Activated B cell treated with CpG ODN at 0.5 μM for 24 hours (primary cell): ENCODE data around the gene TNFAIP3. TPM values are rescaled to one million over a fixed set of nuclear protein-coding genes. Genes with fewer than 3 reads are reported as not detected.

ENCODE experiments used
- ATAC-seq: fragments of 200-7000 bp; cut with Tn5 transposase; one replicate; pipeline ENCODE4 v1.10.0; 2021; ENCODE audit warnings: low read depth, mild to moderate bottlenecking, moderate library complexity
- CTCF ChIA-PET: fragments of 350-600 bp; sonication (Branson Sonifier 250); formaldehyde crosslinking; loops from one replicate; lab custom pipeline; 2021; ENCODE audit warnings: antibody characterized with exemption; lab: Charles Lee
- POLR2A ChIA-PET: fragments of 350-600 bp; sonication (Branson Sonifier 250); formaldehyde crosslinking; loops from one replicate; lab custom pipeline; 2021; ENCODE audit warnings: antibody characterized with exemption; lab: Charles Lee
- DNase-seq: peaks from one replicate; pipeline ENCODE4 v3.0.0; 2022
- H3K27ac Mint-ChIP-seq: one replicate; pipeline ENCODE4 v1.8.0; 2020; ENCODE audit warnings: mixed read lengths
- H3K27me3 Mint-ChIP-seq: one replicate; pipeline ENCODE4 v1.8.0; 2021; ENCODE audit warnings: mixed read lengths
- H3K36me3 Mint-ChIP-seq: one replicate; pipeline ENCODE4 v1.8.0; 2021; ENCODE audit warnings: low read depth, mixed read lengths
- H3K4me1 Mint-ChIP-seq: one replicate; pipeline ENCODE4 v1.8.0; 2021; ENCODE audit warnings: mixed read lengths
- H3K4me3 Mint-ChIP-seq: one replicate; pipeline ENCODE4 v1.8.0; 2020; ENCODE audit warnings: mild to moderate bottlenecking, mixed read lengths
- H3K9me3 Mint-ChIP-seq: one replicate; pipeline ENCODE4 v1.8.0; 2020; ENCODE audit warnings: mixed read lengths
- intact Hi-C: fragments of 100-400 bp; cut with micrococcal nuclease; formaldehyde crosslinking; loops from one replicate; pipeline ENCODE4 v1.15.1; 2024
- total RNA-seq: library from RNA; stranded (reverse); gene quantifications from 2 replicates; pipeline ENCODE4 v1.2.3, GENCODE V29; 2022
- TF ChIP-seq, protein P1 (sequence below): fragments of 200-600 bp; IDR thresholded peaks from one replicate; pipeline ENCODE4 v1.8.0; 2022; ENCODE audit warnings: antibody characterized with exemption, mild to moderate bottlenecking

TNFAIP3 gene
- total RNA-seq, 1 donor from 2014 or later, result 226 TPM

DNA sequence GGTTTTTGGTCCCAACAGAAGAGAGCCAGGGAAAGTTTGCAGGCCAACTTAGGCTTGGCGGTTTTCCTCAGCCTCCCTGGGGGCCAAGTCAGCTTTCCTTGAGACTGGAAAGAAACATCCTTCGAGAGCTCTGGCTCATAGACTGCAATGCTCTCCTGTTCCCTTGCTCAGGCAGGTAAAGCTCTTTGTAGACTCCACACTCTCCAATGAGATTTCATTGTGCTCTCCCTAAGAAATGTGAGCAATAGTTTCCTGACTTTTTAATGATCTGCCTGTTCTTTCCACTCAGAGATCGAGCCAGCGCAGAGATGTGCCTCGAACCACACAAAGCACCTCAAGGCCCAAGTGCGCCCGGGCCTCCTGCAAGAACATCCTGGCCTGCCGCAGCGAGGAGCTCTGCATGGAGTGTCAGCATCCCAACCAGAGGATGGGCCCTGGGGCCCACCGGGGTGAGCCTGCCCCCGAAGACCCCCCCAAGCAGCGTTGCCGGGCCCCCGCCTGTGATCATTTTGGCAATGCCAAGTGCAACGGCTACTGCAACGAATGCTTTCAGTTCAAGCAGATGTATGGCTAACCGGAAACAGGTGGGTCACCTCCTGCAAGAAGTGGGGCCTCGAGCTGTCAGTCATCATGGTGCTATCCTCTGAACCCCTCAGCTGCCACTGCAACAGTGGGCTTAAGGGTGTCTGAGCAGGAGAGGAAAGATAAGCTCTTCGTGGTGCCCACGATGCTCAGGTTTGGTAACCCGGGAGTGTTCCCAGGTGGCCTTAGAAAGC, 13.9 kb downstream of the TNFAIP3 start:
- Mint-ChIP-seq H3K4me3 (no peak overlapping the region), H3K27me3 (no peaks in the 10 kb centered on the region), H3K9me3 (no peaks in the 10 kb centered on the region), H3K36me3 (peaks cover 87% of the 10 kb centered on the region), H3K4me1 (peaks cover 35% of the 10 kb centered on the region), H3K27ac (no peak overlapping the region)
- TF ChIP-seq, protein P1, sequence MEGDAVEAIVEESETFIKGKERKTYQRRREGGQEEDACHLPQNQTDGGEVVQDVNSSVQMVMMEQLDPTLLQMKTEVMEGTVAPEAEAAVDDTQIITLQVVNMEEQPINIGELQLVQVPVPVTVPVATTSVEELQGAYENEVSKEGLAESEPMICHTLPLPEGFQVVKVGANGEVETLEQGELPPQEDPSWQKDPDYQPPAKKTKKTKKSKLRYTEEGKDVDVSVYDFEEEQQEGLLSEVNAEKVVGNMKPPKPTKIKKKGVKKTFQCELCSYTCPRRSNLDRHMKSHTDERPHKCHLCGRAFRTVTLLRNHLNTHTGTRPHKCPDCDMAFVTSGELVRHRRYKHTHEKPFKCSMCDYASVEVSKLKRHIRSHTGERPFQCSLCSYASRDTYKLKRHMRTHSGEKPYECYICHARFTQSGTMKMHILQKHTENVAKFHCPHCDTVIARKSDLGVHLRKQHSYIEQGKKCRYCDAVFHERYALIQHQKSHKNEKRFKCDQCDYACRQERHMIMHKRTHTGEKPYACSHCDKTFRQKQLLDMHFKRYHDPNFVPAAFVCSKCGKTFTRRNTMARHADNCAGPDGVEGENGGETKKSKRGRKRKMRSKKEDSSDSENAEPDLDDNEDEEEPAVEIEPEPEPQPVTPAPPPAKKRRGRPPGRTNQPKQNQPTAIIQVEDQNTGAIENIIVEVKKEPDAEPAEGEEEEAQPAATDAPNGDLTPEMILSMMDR, result no peak
- POLR2A ChIA-PET, result interaction anchor here (0.6 to 2.4 kb wide), 6 partner anchors 7 to 82 kb away, joined by 3 to 16 read pairs (median 6); partner anchors contain the start of gene TNFAIP3
- no peak for DNase-seq
- intact Hi-C loops, result no loop called here
- CTCF ChIA-PET, result interaction anchor here (0.9 to 1.3 kb wide), 2 partner anchors 10 to 58 kb away, joined by 5 read pairs; no protein-coding TSS in a partner anchor
- ATAC-seq, result no peak

DNA sequence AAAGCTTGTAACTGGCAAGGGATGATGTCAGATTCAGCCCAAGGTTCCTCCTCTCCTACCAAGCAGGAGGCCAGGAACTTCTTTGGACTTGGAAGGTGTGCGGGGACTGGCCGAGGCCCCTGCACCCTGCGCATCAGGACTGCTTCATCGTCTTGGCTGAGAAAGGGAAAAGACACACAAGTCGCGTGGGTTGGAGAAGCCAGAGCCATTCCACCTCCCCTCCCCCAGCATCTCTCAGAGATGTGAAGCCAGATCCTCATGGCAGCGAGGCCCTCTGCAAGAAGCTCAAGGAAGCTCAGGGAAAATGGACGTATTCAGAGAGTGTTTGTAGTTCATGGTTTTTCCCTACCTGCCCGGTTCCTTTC, 14.4 kb downstream of the TNFAIP3 start:
- Mint-ChIP-seq H3K36me3 (peaks cover 82% of the 10 kb centered on the region), H3K27ac (no peak overlapping the region), H3K9me3 (peaks cover 2% of the 10 kb centered on the region), H3K4me1 (peaks cover 35% of the 10 kb centered on the region), H3K27me3 (no peaks in the 10 kb centered on the region), H3K4me3 (no peak overlapping the region)
- intact Hi-C loops, result no loop called here
- ChIA-PET CTCF (interaction anchor here (0.9 to 1.3 kb wide), 2 partner anchors 9 to 10 kb away, joined by 3 to 5 read pairs; no protein-coding TSS in a partner anchor), POLR2A (interaction anchor here (1.1 to 2.4 kb wide), 5 partner anchors 8 to 49 kb away, joined by 3 to 16 read pairs (median 5); partner anchors contain the start of gene TNFAIP3)
- ATAC-seq (no peak), DNase-seq (no peak)
- TF ChIP-seq, protein P1, result no peak

DNA sequence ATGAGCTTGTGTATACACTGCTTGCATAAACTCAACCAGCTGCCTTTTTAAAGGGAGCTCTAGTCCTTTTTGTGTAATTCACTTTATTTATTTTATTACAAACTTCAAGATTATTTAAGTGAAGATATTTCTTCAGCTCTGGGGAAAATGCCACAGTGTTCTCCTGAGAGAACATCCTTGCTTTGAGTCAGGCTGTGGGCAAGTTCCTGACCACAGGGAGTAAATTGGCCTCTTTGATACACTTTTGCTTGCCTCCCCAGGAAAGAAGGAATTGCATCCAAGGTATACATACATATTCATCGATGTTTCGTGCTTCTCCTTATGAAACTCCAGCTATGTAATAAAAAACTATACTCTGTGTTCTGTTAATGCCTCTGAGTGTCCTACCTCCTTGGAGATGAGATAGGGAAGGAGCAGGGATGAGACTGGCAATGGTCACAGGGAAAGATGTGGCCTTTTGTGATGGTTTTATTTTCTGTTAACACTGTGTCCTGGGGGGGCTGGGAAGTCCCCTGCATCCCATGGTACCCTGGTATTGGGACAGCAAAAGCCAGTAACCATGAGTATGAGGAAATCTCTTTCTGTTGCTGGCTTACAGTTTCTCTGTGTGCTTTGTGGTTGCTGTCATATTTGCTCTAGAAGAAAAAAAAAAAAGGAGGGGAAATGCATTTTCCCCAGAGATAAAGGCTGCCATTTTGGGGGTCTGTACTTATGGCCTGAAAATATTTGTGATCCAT, 15.3 kb downstream of the TNFAIP3 start:
- peak overlapping the region; percentile 53 for H3K27ac Mint-ChIP-seq
- intact Hi-C loops, result loop anchor here (2.0 kb wide), 1 partner anchor 16 kb away; no protein-coding TSS in a partner anchor
- ATAC-seq, result no peak
- CTCF ChIA-PET, result interaction anchor here (0.9 to 1.3 kb wide), 2 partner anchors 9 to 11 kb away, joined by 3 to 5 read pairs; no protein-coding TSS in a partner anchor
- POLR2A ChIA-PET, result interaction anchor here (0.8 to 2.4 kb wide), 6 partner anchors 9 to 48 kb away, joined by 3 to 16 read pairs (median 5); partner anchors contain the start of gene TNFAIP3
- peaks cover 82% of the 10 kb centered on the region for H3K36me3 Mint-ChIP-seq
- H3K4me1 Mint-ChIP-seq, result peaks cover 35% of the 10 kb centered on the region
- no peak overlapping the region for H3K4me3 Mint-ChIP-seq
- peaks cover 2% of the 10 kb centered on the region for H3K9me3 Mint-ChIP-seq
- TF ChIP-seq, protein P1, result no peak
- DNase-seq, result no peak
- H3K27me3 Mint-ChIP-seq, result no peaks in the 10 kb centered on the region

DNA sequence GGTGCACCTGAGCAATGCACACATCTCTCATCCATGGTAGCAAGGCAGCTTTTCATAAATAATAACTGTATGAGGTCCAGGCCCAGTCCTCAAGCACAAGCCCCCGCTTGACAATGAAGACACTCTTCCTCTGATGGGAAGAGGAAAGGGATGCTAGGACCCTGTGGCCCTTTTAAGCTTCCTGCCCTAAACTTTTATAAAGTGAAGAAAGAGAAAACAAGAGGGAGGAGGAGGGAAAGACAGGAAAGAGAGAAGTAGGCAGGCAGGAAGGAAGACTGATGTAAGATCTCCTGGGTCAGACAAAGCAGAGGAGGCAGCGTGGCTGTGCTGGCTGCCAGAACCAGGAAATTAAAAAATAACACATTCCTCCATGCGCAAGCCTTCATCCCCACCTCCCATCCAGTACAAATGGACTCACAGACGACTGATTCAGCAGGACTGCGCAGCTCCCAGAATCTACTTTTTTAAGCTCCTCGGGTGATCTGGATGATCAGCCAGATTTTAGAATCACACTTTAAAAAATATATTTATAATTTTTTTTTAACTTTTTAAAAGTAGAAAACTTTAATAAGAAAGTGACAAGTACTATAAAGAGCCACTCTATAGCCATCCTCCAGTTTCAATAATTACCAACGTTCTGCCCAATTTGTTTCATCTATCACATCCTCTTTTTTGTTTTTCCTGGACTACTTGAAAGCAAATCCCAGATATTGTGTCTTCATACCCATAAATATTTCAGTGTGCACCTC, 16.5 kb downstream of the TNFAIP3 start:
- POLR2A ChIA-PET, result interaction anchor here (1.1 to 2.0 kb wide), 3 partner anchors 10 to 16 kb away, joined by 3 to 6 read pairs (median 3); no protein-coding TSS in a partner anchor
- DNase-seq, result no peak
- no peaks in the 10 kb centered on the region for H3K27me3 Mint-ChIP-seq
- H3K36me3 Mint-ChIP-seq, result peaks cover 72% of the 10 kb centered on the region
- ATAC-seq, result peak; percentile 17
- H3K9me3 Mint-ChIP-seq, result peaks cover 3% of the 10 kb centered on the region
- intact Hi-C loops, result loop anchor here (2.0 kb wide), 1 partner anchor 15 kb away; no protein-coding TSS in a partner anchor
- CTCF ChIA-PET, result interaction anchor here (0.7 to 0.9 kb wide), 2 partner anchors 84 to 570 kb away, joined by 3 read pairs; no protein-coding TSS in a partner anchor
- H3K4me1 Mint-ChIP-seq, result peaks cover 24% of the 10 kb centered on the region
- H3K4me3 Mint-ChIP-seq, result no peak overlapping the region
- peak overlapping the region; percentile 76 for H3K27ac Mint-ChIP-seq
- TF ChIP-seq, protein P1, result no peak
